ENCODE data around the gene CEP104. TPM values are rescaled to one million over a fixed set of nuclear protein-coding genes. Genes with fewer than 3 reads are reported as not detected.
A peak's percentile ranks its signal among the peaks of the same experiment; 100 is the strongest.

Gene CEP104
- total RNA-seq, 2 experiments from 2014 or later: 29.0 to 32.8 TPM

DNA sequence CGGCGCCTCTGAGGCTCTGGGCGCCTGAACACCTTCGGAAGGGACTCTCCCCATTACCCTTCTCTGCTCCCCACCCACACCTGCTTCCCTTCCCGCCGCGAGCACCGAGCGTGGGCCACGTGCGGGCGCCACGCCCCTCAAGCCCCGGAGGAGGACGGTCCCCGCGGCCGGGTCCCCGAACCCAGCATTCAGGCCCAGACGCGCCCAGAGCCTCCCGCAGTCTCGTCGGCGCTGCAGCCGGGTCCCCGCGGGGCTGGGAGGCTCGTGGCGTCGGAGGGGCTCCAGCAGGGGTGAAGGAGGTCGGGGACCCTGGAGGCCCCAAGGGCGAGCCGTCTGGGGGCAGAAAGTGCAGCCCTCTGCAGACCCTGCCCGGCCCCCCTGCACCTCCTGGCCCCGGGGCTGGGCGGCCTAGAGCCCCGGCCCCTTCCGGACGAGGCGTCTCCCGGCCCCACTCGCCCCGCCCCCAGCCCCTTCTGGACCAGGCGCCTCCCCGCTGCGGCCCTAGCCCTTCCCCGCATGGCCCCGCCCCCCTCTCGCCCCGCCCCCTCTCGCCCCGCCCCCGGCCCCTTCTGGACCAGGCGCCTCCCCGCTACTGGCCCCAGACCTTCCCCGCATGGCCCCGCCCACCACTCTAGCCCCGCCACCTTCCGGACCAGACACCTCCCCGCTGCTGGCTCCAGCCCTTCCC, 84.8 kb downstream of the CEP104 start:
- Mint-ChIP-seq H3K27ac (no peak overlapping the region), H3K9me3 (no peaks in the 10 kb centered on the region), H3K4me1 (ENCODE audit: low read depth) (peaks cover 5% of the 10 kb centered on the region), H3K4me3 (peak overlapping the region; percentile 57), H3K27me3 (peaks cover 4% of the 10 kb centered on the region), H3K36me3 (no peaks in the 10 kb centered on the region)
- CTCF ChIA-PET: interaction anchor here (0.9 to 1.1 kb wide), 2 partner anchors 28 to 48 kb away, joined by 3 read pairs; no protein-coding TSS in a partner anchor
- peak; percentile 94 for DNase-seq
- POLR2A ChIA-PET: no interaction called here
- intact Hi-C loops (cut with micrococcal nuclease): loop anchor here (2.0 kb wide), 2 partner anchors 25 to 129 kb away; partner anchors contain the start of genes C1orf174 and LRRC47

DNA sequence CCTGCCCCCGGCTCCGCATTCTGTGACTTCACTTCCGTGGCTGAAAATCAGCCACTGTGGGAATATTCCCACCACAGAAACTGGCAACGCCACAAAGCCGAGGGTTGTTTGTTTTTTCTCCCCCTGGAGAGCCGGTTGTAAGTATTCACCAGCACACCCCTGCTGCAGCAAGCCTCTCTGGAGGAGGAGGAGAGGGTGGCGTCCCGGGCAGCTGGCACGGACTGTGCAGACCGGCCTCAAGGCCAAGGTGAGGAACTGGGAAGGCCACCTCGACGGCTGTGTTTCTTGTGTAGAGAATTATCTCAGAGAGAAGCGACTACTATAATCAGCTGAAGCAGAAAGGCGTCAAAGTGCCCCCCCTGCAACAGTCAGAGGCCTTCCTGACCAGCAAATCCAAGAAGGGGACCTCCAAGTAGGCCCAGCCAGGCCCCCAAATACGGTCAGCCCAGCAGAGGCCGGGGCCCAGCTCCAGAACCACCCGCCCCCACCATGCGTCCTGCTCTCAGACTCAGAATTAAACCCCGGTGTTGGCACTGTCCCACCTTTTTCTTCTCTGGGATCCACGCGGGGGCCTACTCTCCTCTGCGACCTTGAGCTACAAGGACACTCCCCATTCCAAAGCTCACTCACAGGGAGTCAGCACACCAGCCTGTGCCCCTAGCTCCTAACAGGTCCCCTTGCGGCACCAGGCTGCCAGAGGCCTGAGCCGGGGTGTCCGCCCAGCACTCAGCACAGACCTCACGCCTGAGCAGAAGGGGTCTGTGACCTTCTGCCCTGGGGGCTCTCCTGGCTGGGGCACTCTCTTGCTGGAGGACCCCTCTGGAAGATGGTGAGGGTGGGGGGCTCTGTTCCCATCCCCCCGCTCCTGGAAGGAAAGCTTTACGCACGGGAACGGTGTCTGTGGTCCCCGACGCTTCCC, 85.6 kb downstream of the CEP104 start:
- POLR2A ChIA-PET: no interaction called here
- intact Hi-C loops (cut with micrococcal nuclease): loop anchor here (2.0 kb wide), 2 partner anchors 25 to 129 kb away; partner anchors contain the start of genes C1orf174 and LRRC47
- no peaks in the 10 kb centered on the region for H3K9me3 Mint-ChIP-seq

DNA sequence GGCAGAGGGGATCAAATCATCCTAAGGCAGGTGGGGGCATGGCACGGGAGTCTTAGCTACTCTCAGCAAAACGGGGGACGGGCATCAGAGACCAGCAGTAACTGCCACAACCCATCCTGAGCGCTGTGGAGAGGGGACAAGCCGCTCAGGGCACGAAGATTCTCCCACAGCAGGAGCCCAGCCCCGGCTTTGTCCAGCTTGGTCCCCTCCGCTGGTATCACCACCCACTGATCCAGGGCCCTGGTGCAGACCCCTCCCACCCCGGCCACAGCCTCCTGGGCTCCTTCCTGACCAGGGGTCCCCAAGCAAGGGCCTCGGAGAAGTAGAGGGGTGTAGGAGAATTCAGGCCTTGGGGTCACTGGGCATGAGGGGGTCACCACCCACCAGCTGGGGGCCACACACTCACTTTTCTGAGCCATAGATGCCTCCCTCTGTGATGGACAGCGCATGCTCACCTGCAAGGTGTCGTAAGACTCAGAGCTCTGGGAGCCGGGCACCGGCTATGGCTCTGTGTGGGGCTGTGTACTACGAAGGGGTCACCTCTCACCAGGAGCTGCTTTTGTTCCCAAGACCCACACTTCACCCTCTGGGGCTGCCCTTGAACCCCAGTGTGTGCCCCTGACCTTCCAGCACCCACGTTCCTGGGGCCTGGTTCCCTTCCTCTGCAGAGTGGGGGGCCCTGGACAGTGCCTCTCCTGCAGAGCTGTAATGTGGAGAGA, 86.8 kb downstream of the CEP104 start:
- H3K27me3 Mint-ChIP-seq: peaks cover 8% of the 10 kb centered on the region
- H3K9me3 Mint-ChIP-seq: no peaks in the 10 kb centered on the region
- H3K4me3 Mint-ChIP-seq: no peak overlapping the region
- DNase-seq: no peak
- intact Hi-C loops (cut with micrococcal nuclease): no loop called here
- no peaks in the 10 kb centered on the region for H3K36me3 Mint-ChIP-seq
- POLR2A ChIA-PET: interaction anchor here (1.0 kb wide), 1 partner anchor 49 kb away, joined by 3 read pairs; no protein-coding TSS in a partner anchor
- peaks cover 2% of the 10 kb centered on the region for H3K4me1 Mint-ChIP-seq (ENCODE audit: low read depth)
- H3K27ac Mint-ChIP-seq: no peak overlapping the region
- CTCF ChIA-PET: no interaction called here

More for the DNA sequence above, 85.6 kb downstream of the CEP104 start:
- Mint-ChIP-seq H3K27ac (no peak overlapping the region), H3K4me3 (peak overlapping the region; percentile 57), H3K36me3 (no peaks in the 10 kb centered on the region), H3K27me3 (peaks cover 4% of the 10 kb centered on the region), H3K4me1 (ENCODE audit: low read depth) (peaks cover 5% of the 10 kb centered on the region)
- no peak for DNase-seq
- CTCF ChIA-PET: interaction anchor here (0.9 to 1.1 kb wide), 2 partner anchors 29 to 47 kb away, joined by 3 read pairs; no protein-coding TSS in a partner anchor

DNA sequence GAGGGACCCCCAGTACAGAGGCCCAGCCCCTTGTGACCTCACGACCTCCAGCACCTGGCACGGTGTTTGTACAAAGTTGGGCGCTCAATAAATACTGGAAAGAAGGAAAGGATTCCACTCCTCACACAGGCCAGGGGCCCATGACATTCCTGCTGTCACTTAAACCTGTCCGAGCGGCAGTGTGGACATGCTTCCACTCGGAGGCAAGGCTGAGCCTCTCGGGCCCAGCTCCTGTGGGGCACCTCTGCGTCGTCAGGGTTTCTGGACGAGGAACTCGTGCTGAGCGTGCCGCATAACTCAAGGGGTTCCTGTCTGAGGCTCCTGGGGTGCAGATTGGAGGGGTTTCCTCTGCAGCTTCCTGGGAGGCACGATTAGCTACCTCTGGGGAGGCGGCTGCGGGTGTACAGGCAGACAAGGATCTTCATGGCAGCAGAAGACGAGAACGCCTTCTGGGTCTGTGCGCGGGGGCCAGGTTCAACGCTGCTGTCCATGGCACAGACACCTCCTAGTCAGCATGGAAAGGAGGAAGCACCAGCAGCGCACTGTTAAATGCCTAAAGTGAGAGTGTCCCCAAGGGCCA, 88.1 kb downstream of the CEP104 start:
- no peaks in the 10 kb centered on the region for H3K36me3 Mint-ChIP-seq
- peaks cover 8% of the 10 kb centered on the region for H3K27me3 Mint-ChIP-seq
- intact Hi-C loops (cut with micrococcal nuclease): no loop called here
- DNase-seq: no peak
- H3K27ac Mint-ChIP-seq: no peak overlapping the region
- CTCF ChIA-PET: interaction anchor here (1.9 kb wide), 1 partner anchor 44 kb away, joined by 5 read pairs; no protein-coding TSS in a partner anchor
- no peak overlapping the region for H3K4me3 Mint-ChIP-seq
- H3K4me1 Mint-ChIP-seq (ENCODE audit: low read depth): peaks cover 2% of the 10 kb centered on the region
- POLR2A ChIA-PET: no interaction called here
- H3K9me3 Mint-ChIP-seq: no peaks in the 10 kb centered on the region

DNA sequence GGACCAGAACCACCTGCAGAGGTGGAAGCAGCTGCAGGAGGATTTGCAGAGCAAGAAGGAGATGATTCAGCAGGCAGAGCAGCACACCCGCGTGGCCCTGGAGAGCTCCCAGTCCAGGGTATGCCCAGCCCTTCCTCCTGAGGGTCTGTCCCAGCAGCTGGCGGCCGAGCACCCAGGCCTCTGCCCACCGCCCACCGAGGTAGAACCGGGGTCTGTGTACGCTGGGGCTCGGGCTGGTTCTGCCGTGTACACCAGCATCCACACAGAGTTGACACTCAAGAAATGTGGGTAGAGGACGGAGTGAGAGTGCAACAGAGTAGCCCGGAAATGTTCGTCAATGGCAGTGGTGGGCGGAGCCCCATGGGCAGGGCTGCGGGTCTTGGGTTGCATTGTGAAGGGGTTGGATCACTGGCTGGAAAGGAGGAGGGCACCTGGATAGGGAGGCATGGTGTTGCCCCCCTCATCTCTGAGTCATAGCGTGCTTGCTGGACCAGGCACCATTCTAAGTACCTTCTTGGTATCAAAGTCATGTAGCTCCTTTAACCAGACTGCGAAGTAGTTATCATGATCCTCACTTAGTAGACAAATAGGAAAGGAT, 89.6 kb downstream of the CEP104 start:
- Mint-ChIP-seq H3K4me1 (ENCODE audit: low read depth) (peaks cover 2% of the 10 kb centered on the region), H3K27ac (no peak overlapping the region), H3K36me3 (no peaks in the 10 kb centered on the region), H3K9me3 (no peaks in the 10 kb centered on the region), H3K27me3 (peaks cover 9% of the 10 kb centered on the region), H3K4me3 (no peak overlapping the region)
- no peak for DNase-seq
- ChIA-PET CTCF (interaction anchor here (1.5 to 1.9 kb wide), 2 partner anchors 9 to 43 kb away, joined by 5 to 7 read pairs; no protein-coding TSS in a partner anchor), POLR2A (no interaction called here)
- intact Hi-C loops (cut with micrococcal nuclease): no loop called here

DNA sequence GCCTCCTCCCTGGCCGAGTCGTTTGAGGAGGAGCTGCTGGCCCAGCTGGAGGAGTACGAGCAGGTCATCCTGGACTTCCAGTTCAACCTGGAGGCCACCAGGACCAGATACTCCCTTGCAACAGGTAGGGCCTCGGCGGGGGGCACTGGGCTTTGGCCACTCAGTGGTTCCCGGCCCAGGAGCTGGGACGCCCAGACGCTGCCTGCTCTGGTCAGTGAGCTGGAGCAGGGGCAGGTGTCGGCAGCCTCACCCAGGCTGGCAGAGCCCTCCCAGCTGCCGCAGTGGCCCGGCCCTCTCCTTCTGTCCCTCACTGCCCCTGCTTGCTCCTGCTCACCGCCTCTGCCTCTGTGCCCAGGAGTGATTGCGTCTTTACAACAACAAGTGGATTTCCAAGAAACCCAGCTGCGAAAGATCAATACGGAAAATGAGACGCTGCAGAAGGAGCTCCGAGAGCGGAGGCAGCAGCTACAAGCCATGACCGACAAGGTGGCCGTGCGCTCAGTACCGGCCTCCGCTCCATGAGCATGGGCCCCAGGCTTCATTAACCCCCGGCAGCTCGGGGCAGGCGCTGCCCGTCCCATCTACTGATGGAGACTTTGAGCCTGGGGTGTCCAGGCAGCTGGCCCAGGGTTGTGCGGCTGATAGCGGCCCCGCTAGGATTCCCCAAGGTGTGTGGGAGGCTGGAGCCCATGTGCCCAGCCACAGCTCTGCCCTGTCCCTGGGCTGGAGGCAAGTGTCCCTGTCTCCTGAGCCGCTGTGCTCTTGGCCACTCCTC, 93.5 kb downstream of the CEP104 start:
- no peaks in the 10 kb centered on the region for H3K4me1 Mint-ChIP-seq (ENCODE audit: low read depth)
- ChIA-PET CTCF (interaction anchor here (0.6 kb wide), 1 partner anchor 113 kb away, joined by 3 read pairs; the partner anchor contains the start of gene WRAP73), POLR2A (no interaction called here)
- H3K27me3 Mint-ChIP-seq: peaks cover 21% of the 10 kb centered on the region
- H3K27ac Mint-ChIP-seq: no peak overlapping the region
- no peak overlapping the region for H3K4me3 Mint-ChIP-seq
- H3K36me3 Mint-ChIP-seq: no peaks in the 10 kb centered on the region
- DNase-seq: no peak
- intact Hi-C loops (cut with micrococcal nuclease): no loop called here
- no peaks in the 10 kb centered on the region for H3K9me3 Mint-ChIP-seq

DNA sequence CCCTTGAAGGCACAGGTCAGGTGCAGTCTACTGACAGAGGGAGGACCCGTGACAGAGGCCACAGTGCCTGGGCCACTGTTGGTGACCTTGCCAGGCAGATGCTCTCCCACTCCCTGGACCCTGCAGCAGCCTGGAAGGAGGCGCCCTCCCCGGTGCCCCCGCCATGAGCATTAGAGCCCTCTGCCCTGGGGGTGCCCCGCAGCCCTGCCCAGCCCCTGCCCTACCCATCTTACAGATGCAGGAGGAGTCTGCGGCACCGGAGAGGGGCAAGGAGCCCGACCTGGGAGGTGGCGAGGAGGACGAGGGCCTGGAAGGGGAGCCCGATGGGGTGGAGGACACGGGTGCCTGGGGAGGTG, 94.2 kb downstream of the CEP104 start:
- ChIA-PET POLR2A (no interaction called here), CTCF (no interaction called here)
- peaks cover 21% of the 10 kb centered on the region for H3K27me3 Mint-ChIP-seq
- H3K4me1 Mint-ChIP-seq (ENCODE audit: low read depth): no peaks in the 10 kb centered on the region
- H3K36me3 Mint-ChIP-seq: no peaks in the 10 kb centered on the region
- intact Hi-C loops (cut with micrococcal nuclease): no loop called here
- no peak for DNase-seq
- H3K4me3 Mint-ChIP-seq: no peak overlapping the region
- no peak overlapping the region for H3K27ac Mint-ChIP-seq
- H3K9me3 Mint-ChIP-seq: no peaks in the 10 kb centered on the region

DNA sequence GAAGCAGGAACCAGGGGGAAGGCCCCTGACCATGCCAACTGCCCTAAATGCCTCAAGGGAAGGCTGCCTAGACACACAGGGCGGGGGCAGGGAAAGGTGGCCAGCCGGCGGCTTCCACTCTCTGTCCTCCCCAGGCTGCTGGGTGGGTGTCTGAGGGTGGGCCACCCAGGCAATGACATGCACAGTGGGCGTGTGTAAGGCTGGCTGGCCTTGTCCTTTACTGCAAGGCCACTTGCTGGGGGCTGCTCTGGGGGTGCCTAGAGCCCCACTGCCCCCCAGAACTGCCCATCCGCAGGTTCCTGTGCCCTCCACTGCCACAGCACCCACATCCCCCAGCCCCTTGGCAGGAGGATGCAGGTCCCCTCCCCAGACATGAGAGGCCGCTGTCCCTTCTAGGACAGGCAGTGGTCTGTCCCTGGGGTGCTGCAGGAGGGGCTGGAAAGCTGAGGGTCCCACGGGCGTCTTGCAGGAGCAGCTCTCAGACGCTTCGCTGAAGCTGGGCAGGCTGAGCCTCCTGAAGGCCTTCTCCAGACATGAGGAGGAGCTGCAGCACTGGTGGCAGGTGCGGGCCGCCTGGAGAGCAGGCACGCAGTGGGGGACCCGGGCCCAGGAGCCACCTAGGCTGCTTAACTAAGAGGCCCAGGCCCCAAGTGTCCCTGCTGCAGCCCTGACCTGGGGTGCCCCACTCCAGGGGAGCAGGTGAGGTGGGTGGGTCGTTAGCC, 94.7 kb downstream of the CEP104 start:
- no peak for DNase-seq
- H3K9me3 Mint-ChIP-seq: no peaks in the 10 kb centered on the region
- CTCF ChIA-PET: interaction anchor here (1.1 kb wide), 1 partner anchor 14 kb away, joined by 3 read pairs; no protein-coding TSS in a partner anchor
- H3K27me3 Mint-ChIP-seq: peaks cover 17% of the 10 kb centered on the region
- H3K27ac Mint-ChIP-seq: no peak overlapping the region
- no peaks in the 10 kb centered on the region for H3K4me1 Mint-ChIP-seq (ENCODE audit: low read depth)
- no peaks in the 10 kb centered on the region for H3K36me3 Mint-ChIP-seq
- POLR2A ChIA-PET: no interaction called here
- intact Hi-C loops (cut with micrococcal nuclease): no loop called here
- no peak overlapping the region for H3K4me3 Mint-ChIP-seq
